ENCODE results near the gene SLC35C1. TPM values are rescaled to one million over a fixed set of nuclear protein-coding genes. Genes with fewer than 3 reads are reported as not detected.
"Not testable (repeated sequence)": the region's sequence is repeated elsewhere in the genome, so short reads cannot be mapped to it uniquely, and the experiment has no call there.

SLC35C1 gene
- polyA plus RNA-seq, 3 donors, result 8.1 to 10.2 (median 8.9) TPM

- DNase-seq, result no peak
These were observed 2.9 kb downstream of the SLC35C1 start for GRCh38 chr11:45807792-45808238.

GRCh38 chr11:45808427-45808826, 3.5 kb downstream of the SLC35C1 start:
- not testable (repeated sequence) for DNase-seq

GRCh38 chr11:45809456-45810395, 4.8 kb downstream of the SLC35C1 start:
- DNase-seq, result no peak

- DNase-seq, result no peak
These were observed 5.6 kb downstream of the SLC35C1 start for GRCh38 chr11:45810431-45811108.

GRCh38 chr11:45811109-45811435, 6.1 kb downstream of the SLC35C1 start:
- no peak for DNase-seq

GRCh38 chr11:45811571-45812290, 6.8 kb downstream of the SLC35C1 start:
- no peak for DNase-seq

GRCh38 chr11:45812581-45813548, 7.9 kb downstream of the SLC35C1 start:
- DNase-seq, result no peak

- DNase-seq, result no peak
These were observed 10.8 kb downstream of the SLC35C1 start for GRCh38 chr11:45815747-45816146.

GRCh38 chr11:45816614-45817013, 11.7 kb downstream of the SLC35C1 start:
- no peak for DNase-seq

- DNase-seq, result no peak
These were observed 12.2 kb downstream of the SLC35C1 start for GRCh38 chr11:45817191-45817590.

- DNase-seq, result no peak
These were observed 14.1 kb downstream of the SLC35C1 start for GRCh38 chr11:45818961-45819605.

- DNase-seq, result no peak
These were observed 15.4 kb downstream of the SLC35C1 start for GRCh38 chr11:45820211-45820857.

GRCh38 chr11:45826492-45826891, 21.5 kb downstream of the SLC35C1 start:
- DNase-seq, result not testable (repeated sequence)

GRCh38 chr11:45827123-45827522, 22.2 kb downstream of the SLC35C1 start:
- no peak for DNase-seq

GRCh38 chr11:45828996-45829395, 24.0 kb downstream of the SLC35C1 start:
- no peak for DNase-seq

GRCh38 chr11:45830596-45830995, 25.6 kb downstream of the SLC35C1 start:
- DNase-seq, result no peak

- no peak for DNase-seq
These were observed 28.0 kb downstream of the SLC35C1 start for GRCh38 chr11:45832811-45833441.

- DNase-seq, result no peak
These were observed 28.8 kb downstream of the SLC35C1 start for GRCh38 chr11:45833761-45834160.

- no peak for DNase-seq
These were observed 29.4 kb downstream of the SLC35C1 start for GRCh38 chr11:45834298-45834756.

GRCh38 chr11:45839204-45839603, 34.3 kb downstream of the SLC35C1 start:
- no peak for DNase-seq
